ENCODE results near the gene PDE6C. TPM values are rescaled to one million over a fixed set of nuclear protein-coding genes. Genes with fewer than 3 reads are reported as not detected.

The PDE6C gene
- total and polyA plus RNA-seq, 12 donors = not detected

GRCh38 chr10:93573924-93574323 lies 38.4 kb upstream of the PDE6C start:
- TF ChIP-seq, protein P1, sequence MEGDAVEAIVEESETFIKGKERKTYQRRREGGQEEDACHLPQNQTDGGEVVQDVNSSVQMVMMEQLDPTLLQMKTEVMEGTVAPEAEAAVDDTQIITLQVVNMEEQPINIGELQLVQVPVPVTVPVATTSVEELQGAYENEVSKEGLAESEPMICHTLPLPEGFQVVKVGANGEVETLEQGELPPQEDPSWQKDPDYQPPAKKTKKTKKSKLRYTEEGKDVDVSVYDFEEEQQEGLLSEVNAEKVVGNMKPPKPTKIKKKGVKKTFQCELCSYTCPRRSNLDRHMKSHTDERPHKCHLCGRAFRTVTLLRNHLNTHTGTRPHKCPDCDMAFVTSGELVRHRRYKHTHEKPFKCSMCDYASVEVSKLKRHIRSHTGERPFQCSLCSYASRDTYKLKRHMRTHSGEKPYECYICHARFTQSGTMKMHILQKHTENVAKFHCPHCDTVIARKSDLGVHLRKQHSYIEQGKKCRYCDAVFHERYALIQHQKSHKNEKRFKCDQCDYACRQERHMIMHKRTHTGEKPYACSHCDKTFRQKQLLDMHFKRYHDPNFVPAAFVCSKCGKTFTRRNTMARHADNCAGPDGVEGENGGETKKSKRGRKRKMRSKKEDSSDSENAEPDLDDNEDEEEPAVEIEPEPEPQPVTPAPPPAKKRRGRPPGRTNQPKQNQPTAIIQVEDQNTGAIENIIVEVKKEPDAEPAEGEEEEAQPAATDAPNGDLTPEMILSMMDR (IDR thresholded peaks at IDR 0.05) = no peak
- H3K36me3 ChIP-seq = no peaks in the 10 kb centered on the region
- H3K4me3 ChIP-seq = no peak overlapping the region
- no peak overlapping the region for H3K27ac ChIP-seq
- WGBS, 2 donors = 60 to 76% methylated on average over 3 of the region's 3 CpGs
- DNase-seq = no peak
- ATAC-seq = no peak
- peaks cover 0 to 32% (median 18%) of the 10 kb centered on the region in 7 donors for H3K27me3 ChIP-seq
- intact Hi-C loops (cut with DNase I) = no loop called here
- no peaks in the 10 kb centered on the region for H3K9me3 ChIP-seq
- H3K4me1 ChIP-seq = peaks cover 0 to 19% (median 0%) of the 10 kb centered on the region in 9 donors

DNA sequence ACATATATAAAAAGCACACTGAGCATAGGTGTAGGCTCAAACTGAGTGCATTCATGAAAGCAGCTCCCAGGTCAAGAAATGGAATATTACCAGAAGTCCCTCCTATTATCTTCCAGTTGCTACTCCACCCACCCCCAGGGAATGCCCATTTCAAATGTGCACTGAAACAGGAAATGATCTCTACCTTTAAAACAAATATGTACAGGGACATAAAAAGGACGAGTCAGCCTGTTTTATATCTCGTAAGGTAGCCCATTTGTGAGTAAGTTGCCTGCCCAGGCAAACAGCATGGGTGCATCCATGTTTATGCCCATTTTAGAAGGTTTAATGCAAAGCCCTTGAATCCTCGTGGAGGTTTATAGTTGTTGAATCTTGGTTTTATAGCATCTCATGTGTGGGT lies 35.4 kb upstream of the PDE6C start:
- no peak overlapping the region for H3K27ac ChIP-seq
- intact Hi-C loops (cut with DNase I) = no loop called here
- DNase-seq = no peak

DNA sequence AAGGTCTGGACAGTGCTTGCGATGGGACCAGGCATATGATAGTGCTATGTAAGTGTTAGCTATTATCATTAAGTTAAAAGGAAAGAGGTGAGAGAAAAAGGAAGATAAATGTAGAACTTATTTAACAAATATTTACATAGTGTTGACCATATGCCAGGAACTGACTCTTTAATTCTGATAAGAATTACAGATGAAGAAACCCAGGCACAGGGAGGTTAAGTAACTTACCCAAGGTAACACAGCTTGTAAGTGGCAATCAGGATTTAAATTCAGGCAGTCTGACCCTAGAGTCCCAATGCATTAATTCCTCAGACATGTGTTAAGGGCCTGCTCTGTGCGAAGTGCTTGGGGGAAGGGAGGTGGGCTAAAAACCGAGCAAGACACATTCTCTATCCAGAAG lies 34.8 kb upstream of the PDE6C start:
- TF ChIP-seq, protein P1 (IDR thresholded peaks at IDR 0.05) = no peak
- Histone ChIP-seq H3K36me3 (no peaks in the 10 kb centered on the region), H3K9me3 (peaks cover 0 to 12% (median 0%) of the 10 kb centered on the region in 11 donors), H3K27ac (no peak overlapping the region), H3K4me3 (no peak overlapping the region), H3K27me3 (peaks cover 0 to 17% (median 0%) of the 10 kb centered on the region in 7 donors), H3K4me1 (peaks cover 0 to 16% (median 0%) of the 10 kb centered on the region in 9 donors)
- DNase-seq (no peak), ATAC-seq (no peak)
- intact Hi-C loops (cut with DNase I) = no loop called here
- 86 to 88% methylated on average over 3 of the region's 3 CpGs for WGBS, 2 donors

More for the DNA sequence above, 35.4 kb upstream of the PDE6C start:
- Histone ChIP-seq H3K36me3 (no peaks in the 10 kb centered on the region), H3K9me3 (peaks cover 0 to 12% (median 0%) of the 10 kb centered on the region in 11 donors), H3K27me3 (peaks cover 0 to 21% (median 4%) of the 10 kb centered on the region in 7 donors), H3K4me1 (peaks cover 0 to 19% (median 0%) of the 10 kb centered on the region in 9 donors), H3K4me3 (no peak overlapping the region)
- 61 to 73% methylated on average over 3 of the region's 3 CpGs for WGBS, 2 donors
- no peak for ATAC-seq
- TF ChIP-seq, protein P1 (IDR thresholded peaks at IDR 0.05) = no peak

- H3K9me3 ChIP-seq = peaks cover 0 to 12% (median 0%) of the 10 kb centered on the region in 11 donors
- whole genome bisulfite sequencing, 2 donors = 89 to 90% methylated on average over 7 of the region's 7 CpGs
- H3K27ac ChIP-seq = no peak overlapping the region
- ATAC-seq (no peak), DNase-seq (no peak)
- H3K4me3 ChIP-seq = no peak overlapping the region
- intact Hi-C loops (cut with DNase I) = no loop called here
- H3K4me1 ChIP-seq = peaks cover 0 to under 1% (median 0%) of the 10 kb centered on the region in 9 donors
- TF ChIP-seq, protein P1 (IDR thresholded peaks at IDR 0.05) = no peak
- H3K27me3 ChIP-seq = peaks cover 0 to 16% (median 0%) of the 10 kb centered on the region in 7 donors
- H3K36me3 ChIP-seq = no peaks in the 10 kb centered on the region
Observed at GRCh38 chr10:93579089-93579488, 33.2 kb upstream of the PDE6C start.

All from heart right ventricle (tissue), 16 donors.